GM23248 (cell line): ENCODE data around the gene GATAD2B.

ENCODE experiments used
- EZH2 ChIP-seq: fragments of 200-600 bp; sonication (generic); IDR thresholded peaks from 2 replicates; pipeline ENCODE4 v1.6.1; 2018; ENCODE audit warnings: antibody characterized with exemption, mild to moderate bottlenecking; ENCODE audit not compliant: insufficient read depth, poor library complexity, severe bottlenecking
- EZH2phosphoT487 ChIP-seq: fragments of 200-600 bp; sonication (generic); IDR thresholded peaks from 2 replicates; pipeline ENCODE4 v1.6.1; 2018; ENCODE audit warnings: antibody characterized with exemption, moderate library complexity, mild to moderate bottlenecking, low read depth; ENCODE audit not compliant: insufficient read depth

- TF ChIP-seq EZH2 (no peak), EZH2phosphoT487 (no peak)
These were observed 10.4 kb downstream of the GATAD2B start for GRCh38 chr1:153912349-153912748.
